ENCODE results near the gene BMERB1.

DNA sequence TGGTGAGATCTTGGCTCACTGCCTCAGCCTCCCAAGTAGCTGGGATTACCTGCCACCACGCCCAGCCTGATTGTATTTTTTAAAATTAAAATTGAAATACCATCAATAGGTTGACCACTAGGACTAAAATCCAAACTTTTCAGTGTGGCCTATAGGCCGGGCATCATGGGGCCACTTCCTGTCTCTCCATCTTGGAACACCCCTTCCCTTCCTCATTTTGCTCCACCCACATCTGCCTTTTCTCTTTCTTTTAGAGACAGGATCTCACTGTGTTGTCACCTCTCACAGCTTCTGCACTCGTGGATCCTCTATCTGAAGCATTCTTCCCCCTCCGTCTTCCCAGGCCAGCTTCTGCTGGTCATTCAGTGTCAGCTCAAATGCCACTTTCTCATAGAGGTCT lies 57.0 kb downstream of the BMERB1 start:
- TF ChIP-seq, protein P1, sequence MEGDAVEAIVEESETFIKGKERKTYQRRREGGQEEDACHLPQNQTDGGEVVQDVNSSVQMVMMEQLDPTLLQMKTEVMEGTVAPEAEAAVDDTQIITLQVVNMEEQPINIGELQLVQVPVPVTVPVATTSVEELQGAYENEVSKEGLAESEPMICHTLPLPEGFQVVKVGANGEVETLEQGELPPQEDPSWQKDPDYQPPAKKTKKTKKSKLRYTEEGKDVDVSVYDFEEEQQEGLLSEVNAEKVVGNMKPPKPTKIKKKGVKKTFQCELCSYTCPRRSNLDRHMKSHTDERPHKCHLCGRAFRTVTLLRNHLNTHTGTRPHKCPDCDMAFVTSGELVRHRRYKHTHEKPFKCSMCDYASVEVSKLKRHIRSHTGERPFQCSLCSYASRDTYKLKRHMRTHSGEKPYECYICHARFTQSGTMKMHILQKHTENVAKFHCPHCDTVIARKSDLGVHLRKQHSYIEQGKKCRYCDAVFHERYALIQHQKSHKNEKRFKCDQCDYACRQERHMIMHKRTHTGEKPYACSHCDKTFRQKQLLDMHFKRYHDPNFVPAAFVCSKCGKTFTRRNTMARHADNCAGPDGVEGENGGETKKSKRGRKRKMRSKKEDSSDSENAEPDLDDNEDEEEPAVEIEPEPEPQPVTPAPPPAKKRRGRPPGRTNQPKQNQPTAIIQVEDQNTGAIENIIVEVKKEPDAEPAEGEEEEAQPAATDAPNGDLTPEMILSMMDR (IDR thresholded peaks at IDR 0.05) = no peak
- TF ChIP-seq POLR2A (IDR thresholded peaks at IDR 0.05) = no peak
